ENCODE results near the gene CLEC19A.

CLEC19A gene

GRCh38 chr16:19344980-19345379 lies 59.4 kb downstream of the CLEC19A start:
- no peak for TF ChIP-seq REST (IDR thresholded peaks at IDR 0.05; ENCODE audit: insufficient read depth in 1 of 2, low read depth in 2 of 2, low read length in 2 of 2)
- no peak for TF ChIP-seq FOXP2 (optimal IDR thresholded peaks at IDR 0.05; ENCODE audit: borderline replicate concordance, extremely low read depth, extremely low read length, insufficient read depth)
- TF ChIP-seq SIN3A (IDR thresholded peaks at IDR 0.05; ENCODE audit: borderline replicate concordance, insufficient read depth, low read length), result no peak
- no peak for TF ChIP-seq POLR2AphosphoS5 (IDR thresholded peaks at IDR 0.05; ENCODE audit: low read depth, low read length)
- TF ChIP-seq TAF1 (IDR thresholded peaks at IDR 0.05; ENCODE audit: borderline replicate concordance, insufficient read depth, low read length), result no peak

- TF ChIP-seq FOXP2 (optimal IDR thresholded peaks at IDR 0.05; ENCODE audit: borderline replicate concordance, extremely low read depth, extremely low read length, insufficient read depth) (no peak), REST (IDR thresholded peaks at IDR 0.05; ENCODE audit: insufficient read depth in 1 of 2, low read depth in 2 of 2, low read length in 2 of 2) (no peak), TAF1 (IDR thresholded peaks at IDR 0.05; ENCODE audit: borderline replicate concordance, insufficient read depth, low read length) (no peak), POLR2AphosphoS5 (IDR thresholded peaks at IDR 0.05; ENCODE audit: low read depth, low read length) (no peak)
Observed at GRCh38 chr16:19346335-19346922, 60.9 kb downstream of the CLEC19A start.

DNA sequence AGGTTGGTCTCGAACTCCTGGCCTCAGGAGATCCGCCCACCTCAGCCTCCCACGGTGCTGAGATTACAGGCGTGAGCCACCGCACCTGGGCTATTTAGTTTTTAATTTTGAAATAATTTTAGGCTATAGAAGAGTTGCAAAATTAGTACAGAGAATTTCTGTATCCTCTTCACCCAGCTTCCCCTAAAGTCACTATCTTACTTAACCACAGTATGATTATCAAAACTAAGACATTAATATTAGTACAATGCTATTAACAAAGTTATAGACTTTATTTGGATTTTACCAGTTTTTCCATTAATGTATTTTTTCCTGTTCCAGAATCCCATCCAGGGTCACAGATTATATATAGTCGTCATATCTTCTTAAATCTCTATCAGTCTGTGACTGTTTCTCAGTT lies 62.6 kb downstream of the CLEC19A start:
- TF ChIP-seq SIN3A (IDR thresholded peaks at IDR 0.05; ENCODE audit: borderline replicate concordance, insufficient read depth, low read length) (no peak), REST (IDR thresholded peaks at IDR 0.05; ENCODE audit: insufficient read depth in 1 of 2, low read depth in 2 of 2, low read length in 2 of 2) (no peak), TAF1 (IDR thresholded peaks at IDR 0.05; ENCODE audit: borderline replicate concordance, insufficient read depth, low read length) (no peak), FOXP2 (optimal IDR thresholded peaks at IDR 0.05; ENCODE audit: borderline replicate concordance, extremely low read depth, extremely low read length, insufficient read depth) (no peak), POLR2AphosphoS5 (IDR thresholded peaks at IDR 0.05; ENCODE audit: low read depth, low read length) (no peak)

GRCh38 chr16:19348578-19349315 lies 63.2 kb downstream of the CLEC19A start:
- TF ChIP-seq FOXP2 (optimal IDR thresholded peaks at IDR 0.05; ENCODE audit: borderline replicate concordance, extremely low read depth, extremely low read length, insufficient read depth) (no peak), SIN3A (IDR thresholded peaks at IDR 0.05; ENCODE audit: borderline replicate concordance, insufficient read depth, low read length) (no peak), REST (IDR thresholded peaks at IDR 0.05; ENCODE audit: insufficient read depth in 1 of 2, low read depth in 2 of 2, low read length in 2 of 2) (no peak), POLR2AphosphoS5 (IDR thresholded peaks at IDR 0.05; ENCODE audit: low read depth, low read length) (no peak), TAF1 (IDR thresholded peaks at IDR 0.05; ENCODE audit: borderline replicate concordance, insufficient read depth, low read length) (no peak)
